OCI-LY3 (cell line): ENCODE data around the gene ANP32B.

Experiments used
- EZH2phosphoT487 ChIP-seq: fragments of 200-600 bp; shearing (Covaris generic); IDR thresholded peaks from 2 replicates; pipeline ENCODE4 v1.6.1; 2018; ENCODE audit warnings: antibody characterized with exemption, mixed run types, low read depth
- TF ChIP-seq, protein P1 (sequence below): fragments of 200-600, 300-600 bp; sonication (generic); IDR thresholded peaks from 2 replicates; pipeline ENCODE4 v1.5.1; 2014; ENCODE audit warnings: antibody characterized with exemption, low read length, low read depth

DNA sequence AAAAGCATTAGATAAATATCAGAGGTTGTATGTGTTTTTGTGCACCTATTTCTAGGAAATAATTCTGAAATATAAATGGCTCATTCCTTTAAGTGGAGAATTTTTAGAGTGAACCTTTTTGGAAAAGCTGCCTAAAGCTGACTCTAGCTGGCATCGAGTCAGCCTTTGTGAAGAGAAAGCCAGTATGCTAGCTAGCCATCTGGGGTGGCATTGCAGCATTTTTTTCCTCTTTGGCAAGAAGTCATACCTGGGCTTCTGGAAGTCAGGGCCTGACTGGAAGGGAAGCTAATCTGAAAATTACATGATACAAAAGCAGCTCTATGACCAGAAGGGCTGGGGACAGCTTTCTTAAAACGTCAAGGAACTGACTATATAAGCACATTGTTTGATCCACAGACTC lies 19.7 kb downstream of the ANP32B start:
- TF ChIP-seq, protein P1, sequence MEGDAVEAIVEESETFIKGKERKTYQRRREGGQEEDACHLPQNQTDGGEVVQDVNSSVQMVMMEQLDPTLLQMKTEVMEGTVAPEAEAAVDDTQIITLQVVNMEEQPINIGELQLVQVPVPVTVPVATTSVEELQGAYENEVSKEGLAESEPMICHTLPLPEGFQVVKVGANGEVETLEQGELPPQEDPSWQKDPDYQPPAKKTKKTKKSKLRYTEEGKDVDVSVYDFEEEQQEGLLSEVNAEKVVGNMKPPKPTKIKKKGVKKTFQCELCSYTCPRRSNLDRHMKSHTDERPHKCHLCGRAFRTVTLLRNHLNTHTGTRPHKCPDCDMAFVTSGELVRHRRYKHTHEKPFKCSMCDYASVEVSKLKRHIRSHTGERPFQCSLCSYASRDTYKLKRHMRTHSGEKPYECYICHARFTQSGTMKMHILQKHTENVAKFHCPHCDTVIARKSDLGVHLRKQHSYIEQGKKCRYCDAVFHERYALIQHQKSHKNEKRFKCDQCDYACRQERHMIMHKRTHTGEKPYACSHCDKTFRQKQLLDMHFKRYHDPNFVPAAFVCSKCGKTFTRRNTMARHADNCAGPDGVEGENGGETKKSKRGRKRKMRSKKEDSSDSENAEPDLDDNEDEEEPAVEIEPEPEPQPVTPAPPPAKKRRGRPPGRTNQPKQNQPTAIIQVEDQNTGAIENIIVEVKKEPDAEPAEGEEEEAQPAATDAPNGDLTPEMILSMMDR, result no peak
- TF ChIP-seq EZH2phosphoT487, result no peak
